Lower leg skin (tissue), 3 donors: ENCODE measurements around the gene PTCHD4.

Source experiments
- CTCF ChIP-seq, 3 donors: fragments of 450-650 bp; IDR thresholded peaks; one replicate each; pipeline ENCODE4 v1.5.1; 2016; ENCODE audit warnings: antibody characterized with exemption in 3 of 3, mild to moderate bottlenecking in 3 of 3, moderate library complexity in 2 of 3
- POLR2A ChIP-seq, 2 donors: fragments of 450-650 bp; IDR thresholded peaks; one replicate each; pipeline ENCODE4 v1.6.1; 2016 to 2017; ENCODE audit warnings: antibody characterized with exemption in 2 of 2, mild to moderate bottlenecking in 1 of 2, moderate library complexity in 1 of 2

- TF ChIP-seq POLR2A (IDR thresholded peaks at IDR 0.05) (no peak), CTCF (IDR thresholded peaks at IDR 0.05) (no peak)
Observed at GRCh38 chr6:48084201-48084600, 26.8 kb downstream of the PTCHD4 start.
